H1 (cell line): ENCODE data around the gene SLC25A26. TPM values are rescaled to one million over a fixed set of nuclear protein-coding genes. Genes with fewer than 3 reads are reported as not detected.

Experiments
- CTCF ChIA-PET: fragments of 300-600 bp; sonication (Branson Sonifier 250); formaldehyde crosslinking; loops from one replicate; lab custom pipeline; 2021; ENCODE audit not compliant: partially characterized antibody; lab: Charles Lee
- POLR2A ChIA-PET: fragments of 300-600 bp; sonication (Branson Sonifier 250); formaldehyde crosslinking; loops from one replicate; lab custom pipeline; 2021; ENCODE audit warnings: inconsistent platforms; ENCODE audit not compliant: partially characterized antibody; lab: Charles Lee
- DNase-seq, 2 experiments: peaks; one replicate each; pipeline versions ENCODE4 v3.0.0 to v3.0.0-alpha.2; 2010 to 2022; ENCODE audit warnings: low spot score in 2 of 2, low read depth in 1 of 2, mixed read lengths in 1 of 2
- FAIRE-seq: peaks from 2 replicates; lab custom pipeline; 2011; peaks lifted over from hg19 to GRCh38; lab: Jason Lieb, UNC
- H2AFZ ChIP-seq: 2 replicates; pipeline ENCODE4 v1.8.1; 2012; ENCODE audit warnings: low read length, inconsistent platforms
- H2AK5ac ChIP-seq: 2 replicates; pipeline ENCODE4 v1.6.1; 2013; ENCODE audit warnings: low read depth, low read length
- H2BK120ac ChIP-seq: replicated peaks from 2 replicates; pipeline ENCODE3; 2013; ENCODE audit warnings: low read depth, low read length, inconsistent platforms
- H2BK12ac ChIP-seq: 2 replicates; pipeline ENCODE4 v1.6.1; 2013; ENCODE audit warnings: low read depth, low read length
- H2BK15ac ChIP-seq: 2 replicates; pipeline ENCODE4 v1.6.1; 2013; ENCODE audit warnings: low read length
- H2BK20ac ChIP-seq: 2 replicates; pipeline ENCODE4 v1.6.1; 2013; ENCODE audit warnings: low read length
- H2BK5ac ChIP-seq: 2 replicates; pipeline ENCODE4 v1.6.1; 2013; ENCODE audit warnings: low read depth, low read length
- H3K14ac ChIP-seq: 2 replicates; pipeline ENCODE4 v1.6.1; 2013; ENCODE audit warnings: inconsistent platforms; ENCODE audit not compliant: insufficient read length
- H3K18ac ChIP-seq: 2 replicates; pipeline ENCODE4 v1.6.1; 2013; ENCODE audit warnings: low read length; ENCODE audit errors: extremely low read depth
- H3K23ac ChIP-seq: 2 replicates; pipeline ENCODE4 v1.6.1; 2013; ENCODE audit warnings: inconsistent platforms; ENCODE audit not compliant: insufficient read length
- H3K23me2 ChIP-seq: 2 replicates; pipeline ENCODE4 v1.6.1; 2013; ENCODE audit warnings: low read depth, low read length
- H3K27ac ChIP-seq: 2 replicates; pipeline ENCODE4 v1.6.1; 2011; ENCODE audit warnings: low read depth, low read length, inconsistent platforms
- H3K27me3 ChIP-seq, 4 experiments: replicated peaks in 1 of 4; 1 replicate in 1 of 4; 2 replicates in 3 of 4; pipeline versions ENCODE4 v1.6.1 to v1.8.1; 2011 to 2013; ENCODE audit warnings: low read length in 3 of 4, mild to moderate bottlenecking in 3 of 4, inconsistent platforms in 2 of 4, mixed read lengths in 2 of 4, moderate library complexity in 1 of 4; ENCODE audit not compliant: control insufficient read depth in 3 of 4, insufficient read depth in 3 of 4; ENCODE audit errors: extremely low read depth in 1 of 4
- H3K36me3 ChIP-seq, 4 experiments: 2 replicates each; pipeline versions ENCODE4 v1.6.1 to v1.8.1; 2011 to 2013; ENCODE audit warnings: mild to moderate bottlenecking in 4 of 4, low read length in 3 of 4, moderate library complexity in 2 of 4, control low read depth in 1 of 4, inconsistent platforms in 1 of 4; ENCODE audit not compliant: insufficient read depth in 4 of 4, control insufficient read depth in 2 of 4
- H3K4ac ChIP-seq: replicated peaks from 2 replicates; pipeline ENCODE3; 2013; ENCODE audit warnings: low read length, low read depth, mixed read lengths, inconsistent platforms; ENCODE audit not compliant: insufficient read length
- H3K4me1 ChIP-seq, 4 experiments: replicated peaks in 1 of 4; 1 replicate in 1 of 4; 2 replicates in 3 of 4; pipeline versions ENCODE4 v1.6.1 to v1.8.1; 2011 to 2013; ENCODE audit warnings: low read length in 3 of 4, inconsistent platforms in 2 of 4, mixed read lengths in 1 of 4; ENCODE audit not compliant: insufficient read depth in 4 of 4, control insufficient read depth in 3 of 4
- H3K4me2 ChIP-seq, 2 experiments: 2 replicates each; pipeline versions ENCODE4 v1.6.1 to v1.8.1; 2011 to 2013; ENCODE audit warnings: low read depth in 2 of 2, low read length in 2 of 2, control low read depth in 1 of 2, inconsistent platforms in 1 of 2, mild to moderate bottlenecking in 1 of 2; ENCODE audit not compliant: insufficient read depth in 1 of 2
- H3K4me3 ChIP-seq, 4 experiments: fragments of 200-600, 300-600 bp in 1 of 4; sonication (generic), shearing (Covaris generic), sonication (Bioruptor Twin) in 1 of 4; 2 replicates each; pipeline versions ENCODE4 v1.5.1 to v1.8.1; 2011 to 2016; ENCODE audit warnings: low read length in 4 of 4, low read depth in 3 of 4, control low read depth in 2 of 4, inconsistent platforms in 2 of 4, mild to moderate bottlenecking in 2 of 4, mixed read lengths in 1 of 4, moderate library complexity in 1 of 4; ENCODE audit not compliant: insufficient read depth in 2 of 4; ENCODE audit errors: extremely low read depth in 1 of 4
- H3K56ac ChIP-seq: replicated peaks from 2 replicates; pipeline ENCODE3; 2013; ENCODE audit warnings: low read depth, mild to moderate bottlenecking, mixed read lengths, low read length, inconsistent platforms; ENCODE audit not compliant: insufficient read length
- H3K79me1 ChIP-seq: 2 replicates; pipeline ENCODE4 v1.6.1; 2013; ENCODE audit warnings: low read depth, low read length, control low read depth
- H3K79me2 ChIP-seq, 2 experiments: 2 replicates each; pipeline versions ENCODE4 v1.6.1 to v1.8.1; 2012 to 2013; ENCODE audit warnings: low read length in 2 of 2, mild to moderate bottlenecking in 2 of 2, inconsistent platforms in 1 of 2; ENCODE audit not compliant: insufficient read depth in 2 of 2, control insufficient read depth in 1 of 2
- H3K9ac ChIP-seq, 4 experiments: replicated peaks in 1 of 4; 1 replicate in 1 of 4; 2 replicates in 3 of 4; pipeline versions ENCODE4 v1.6.1 to v1.8.1; 2011 to 2013; ENCODE audit warnings: low read depth in 3 of 4, low read length in 3 of 4, control low read depth in 2 of 4, mild to moderate bottlenecking in 2 of 4, moderate library complexity in 2 of 4, inconsistent platforms in 1 of 4; ENCODE audit errors: extremely low read depth in 1 of 4
- H3K9me3 ChIP-seq, 2 experiments: 2 replicates each; pipeline versions ENCODE4 v1.6.1 to v1.8.1; 2012 to 2013; ENCODE audit warnings: mild to moderate bottlenecking in 2 of 2, moderate library complexity in 2 of 2, control low read depth in 1 of 2, inconsistent platforms in 1 of 2, low read depth in 1 of 2, low read length in 1 of 2, mixed read lengths in 1 of 2; ENCODE audit not compliant: insufficient read depth in 2 of 2
- H4K20me1 ChIP-seq, 2 experiments: replicated peaks in 1 of 2; 2 replicates each; pipeline versions ENCODE3 to v1.8.1; 2011 to 2013; ENCODE audit warnings: inconsistent platforms in 2 of 2, low read length in 2 of 2, mild to moderate bottlenecking in 1 of 2; ENCODE audit not compliant: insufficient read depth in 2 of 2, control insufficient read depth in 1 of 2
- H4K5ac ChIP-seq: 2 replicates; pipeline ENCODE4 v1.6.1; 2013; ENCODE audit warnings: low read length, low read depth, mixed read lengths, inconsistent platforms; ENCODE audit not compliant: insufficient read length
- H4K8ac ChIP-seq: 2 replicates; pipeline ENCODE4 v1.8.0; 2013; ENCODE audit warnings: mild to moderate bottlenecking, moderate library complexity, low read length, inconsistent platforms; ENCODE audit not compliant: insufficient read depth; ENCODE audit errors: extremely low read depth
- H4K91ac ChIP-seq: replicated peaks from 2 replicates; pipeline ENCODE3; 2013; ENCODE audit warnings: low read length, mixed read lengths, inconsistent platforms; ENCODE audit not compliant: insufficient read length
- BRCA1 ChIP-seq: IDR thresholded peaks from 2 replicates; pipeline ENCODE4 v1.6.1; 2012; ENCODE audit warnings: low read depth, low read length, improper control_type of control experiment
- CBX5 ChIP-seq: fragments of 300-800, 300-1000 bp; sonication (generic); IDR thresholded peaks from 2 replicates; pipeline ENCODE4 v1.7.1; 2016; ENCODE audit warnings: antibody characterized with exemption, low read length, low read depth
- EZH2 ChIP-seq: fragments of 200-600 bp; sonication (generic); IDR thresholded peaks from 2 replicates; pipeline ENCODE4 v1.7.1; 2012; ENCODE audit warnings: low read depth, mild to moderate bottlenecking, moderate library complexity, low read length, inconsistent platforms; ENCODE audit not compliant: severe bottlenecking
- GTF2F1 ChIP-seq: IDR thresholded peaks from 2 replicates; pipeline ENCODE4 v1.6.1; 2012; ENCODE audit warnings: low read depth, low read length, improper control_type of control experiment, borderline replicate concordance
- NRF1 ChIP-seq: IDR thresholded peaks from 2 replicates; pipeline ENCODE4 v1.6.1; 2011; ENCODE audit warnings: mild to moderate bottlenecking, low read depth, low read length, improper control_type of control experiment
- RFX5 ChIP-seq: IDR thresholded peaks from 2 replicates; pipeline ENCODE4 v1.6.1; 2011; ENCODE audit warnings: low read depth, low read length, improper control_type of control experiment, borderline replicate concordance
- SIRT6 ChIP-seq: IDR thresholded peaks from one replicate; pipeline ENCODE4 v1.7.1; 2012; ENCODE audit warnings: low read length, inconsistent platforms
- SUZ12 ChIP-seq: fragments of 200-600 bp; sonication (generic); IDR thresholded peaks from 2 replicates; pipeline ENCODE4 v1.6.1; 2012; ENCODE audit warnings: mild to moderate bottlenecking, inconsistent platforms, low read length, moderate library complexity, mixed read lengths
- TAF1 ChIP-seq: IDR thresholded peaks from 2 replicates; pipeline ENCODE4 v1.6.1; 2011; ENCODE audit warnings: mild to moderate bottlenecking, low read depth, low read length
- WGBS, 2 experiments: shearing (Covaris generic) in 1 of 2; methylation state at CpG; one replicate each; pipeline versions ENCODE4 v1.1.6 to v1.1.7; 2013 to 2015; ENCODE audit warnings: low lambda C conversion rate in 2 of 2, mixed read lengths in 2 of 2, inconsistent platforms in 1 of 2, low coverage in 1 of 2, missing lambda C conversion rate in 1 of 2; ENCODE audit not compliant: insufficient replicate concordance in 2 of 2, insufficient coverage in 1 of 2, insufficient read length in 1 of 2; ENCODE audit errors: extremely low coverage in 1 of 2, missing lambda C conversion rate in 1 of 2; 5-methylcytosine and 5-hydroxymethylcytosine counted together
- polyA plus RNA-seq, 7 experiments: library from polyadenylated mRNA; depleted of rRNA in 3 of 7; stranded (reverse) in 5 of 7; unstranded in 2 of 7; fragments of >200 nt in 5 of 7; fragments of 200-250 nt in 2 of 7; gene quantifications; 1 replicate in 5 of 7; 2 replicates in 1 of 7; 4 replicates in 1 of 7; pipeline versions ENCODE4 v1.2.1 to v1.2.3, GENCODE V29; 2011 to 2013; ENCODE audit warnings: missing spikeins in 2 of 7, mixed read lengths in 2 of 7
- total RNA-seq: library from RNA; stranded (reverse); fragmentation: NEBNext Ultra II Directional; extraction: Animal tissue kit (Norgen Biotek cat#: 25700); gene quantifications from 2 replicates; pipeline ENCODE4 v1.2.1, GENCODE V29; 2021

Gene SLC25A26
- total and polyA plus RNA-seq, 2 of the 8 experiments (the other 6 are each of a cell fraction or from before 2014, with no cell fraction given), result 30.0 to 37.0 TPM

- no peak overlapping the region for H2AK5ac ChIP-seq
- H3K4me1 ChIP-seq, result peaks cover 0 to 8% (median 2%) of the 10 kb centered on the region in 4 experiments; a peak in 2 of 7 replicates
- H3K79me2 ChIP-seq, result no peaks in the 10 kb centered on the region
- no peak overlapping the region for H3K4me3 ChIP-seq
- DNase-seq (no peak), FAIRE-seq (no peak)
- H2BK12ac ChIP-seq, result no peak overlapping the region
- no peak overlapping the region for H2BK5ac ChIP-seq
- H4K91ac ChIP-seq, result no peak overlapping the region
- H3K9ac ChIP-seq, result no peak overlapping the region
- no peak overlapping the region for H3K18ac ChIP-seq
- no peak overlapping the region for H3K56ac ChIP-seq
- no peak overlapping the region for H3K23ac ChIP-seq
- WGBS, 2 experiments, result 95% methylated on average over 8 of the region's 8 CpGs; no CpG with 5 or more reads in 1 of the 2 experiments
- no peaks in the 10 kb centered on the region for H3K79me1 ChIP-seq
- no peak overlapping the region for H3K4ac ChIP-seq
- no peak overlapping the region for H4K8ac ChIP-seq
- no peak overlapping the region for H3K27ac ChIP-seq
- H3K36me3 ChIP-seq, result peaks cover 0 to 3% (median 0%) of the 10 kb centered on the region in 4 experiments; a peak in 1 of 8 replicates
- no peak overlapping the region for H3K4me2 ChIP-seq
- no peaks in the 10 kb centered on the region for H4K20me1 ChIP-seq
- POLR2A ChIA-PET, result no interaction called here
- H3K23me2 ChIP-seq, result no peaks in the 10 kb centered on the region
- no peak overlapping the region for H2BK15ac ChIP-seq
- H4K5ac ChIP-seq, result no peak overlapping the region
- CTCF ChIA-PET, result interaction anchor here (1.3 kb wide), 1 partner anchor 32 kb away, joined by 4 read pairs; no protein-coding TSS in a partner anchor
- H3K14ac ChIP-seq, result no peak overlapping the region
- no peak overlapping the region for H2BK120ac ChIP-seq
- H2AFZ ChIP-seq, result no peak overlapping the region
- H2BK20ac ChIP-seq, result no peak overlapping the region
- no peaks in the 10 kb centered on the region for H3K9me3 ChIP-seq
- H3K27me3 ChIP-seq, result no peaks in the 10 kb centered on the region
- TF ChIP-seq NRF1 (no peak), RFX5 (no peak), SUZ12 (no peak), SIRT6 (no peak), CBX5 (no peak), BRCA1 (no peak), TAF1 (no peak), EZH2 (no peak), GTF2F1 (no peak)
These were observed 129.8 kb downstream of the SLC25A26 start for GRCh38 chr3:66350601-66351000.
